SU-DHL-6 (cell line): ENCODE measurements around the gene RAB4B.

Experiments used
- CTCF ChIP-seq: fragments of 200-600 bp; sonication (generic); IDR thresholded peaks from one replicate; pipeline ENCODE4 v1.5.1; 2017; ENCODE audit warnings: antibody characterized with exemption, mild to moderate bottlenecking, low read length, moderate library complexity; ENCODE audit not compliant: insufficient read depth, poor library complexity, severe bottlenecking
- EZH2phosphoT487 ChIP-seq: fragments of 200-600 bp; sonication (generic), shearing (Covaris generic); conservative IDR thresholded peaks from 2 replicates; pipeline ENCODE4 v1.6.1; 2018; ENCODE audit warnings: mild to moderate bottlenecking, antibody characterized with exemption, low read length, moderate library complexity, mixed read lengths

- TF ChIP-seq CTCF, result no peak
- no peak for TF ChIP-seq EZH2phosphoT487
Measured at GRCh38 chr19:40742886-40743285, 35.2 kb upstream of the RAB4B start.
